Measurements from ENCODE around the gene TRIM15. TPM values are rescaled to one million over a fixed set of nuclear protein-coding genes. Genes with fewer than 3 reads are reported as not detected.

The TRIM15 gene
- total and polyA plus RNA-seq, 9 donors = 0.72 TPM; not detected in 8

DNA sequence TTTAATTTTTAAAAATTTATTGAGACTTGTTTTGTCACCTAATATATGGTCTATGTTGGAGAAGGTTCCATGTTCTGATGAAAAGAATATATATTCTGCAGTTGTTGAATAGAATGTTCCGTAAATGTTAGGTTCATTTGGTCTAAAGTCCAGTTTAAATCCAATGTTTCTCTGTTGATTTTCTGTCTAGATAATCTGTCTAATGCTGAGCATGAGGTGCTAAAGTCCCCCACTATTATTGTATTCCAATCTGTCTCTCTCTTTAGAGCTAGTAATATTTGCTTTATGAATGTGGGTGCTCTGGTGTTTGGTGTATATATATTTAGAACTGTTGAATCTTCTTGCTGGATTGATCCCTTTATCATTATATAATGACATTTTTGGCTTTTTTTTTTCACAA, 15.5 kb downstream of the TRIM15 start:
- Histone ChIP-seq H3K4me3 (no peak overlapping the region), H3K9me3 (no peaks in the 10 kb centered on the region), H3K4me1 (ENCODE audit: insufficient read depth) (no peaks in the 10 kb centered on the region), H3K36me3 (no peaks in the 10 kb centered on the region), H3K27ac (no peak overlapping the region), H3K27me3 (no peaks in the 10 kb centered on the region)
- no peak for DNase-seq
- TF ChIP-seq EP300 (IDR thresholded peaks at IDR 0.05) = no peak
- TF ChIP-seq, protein P1, sequence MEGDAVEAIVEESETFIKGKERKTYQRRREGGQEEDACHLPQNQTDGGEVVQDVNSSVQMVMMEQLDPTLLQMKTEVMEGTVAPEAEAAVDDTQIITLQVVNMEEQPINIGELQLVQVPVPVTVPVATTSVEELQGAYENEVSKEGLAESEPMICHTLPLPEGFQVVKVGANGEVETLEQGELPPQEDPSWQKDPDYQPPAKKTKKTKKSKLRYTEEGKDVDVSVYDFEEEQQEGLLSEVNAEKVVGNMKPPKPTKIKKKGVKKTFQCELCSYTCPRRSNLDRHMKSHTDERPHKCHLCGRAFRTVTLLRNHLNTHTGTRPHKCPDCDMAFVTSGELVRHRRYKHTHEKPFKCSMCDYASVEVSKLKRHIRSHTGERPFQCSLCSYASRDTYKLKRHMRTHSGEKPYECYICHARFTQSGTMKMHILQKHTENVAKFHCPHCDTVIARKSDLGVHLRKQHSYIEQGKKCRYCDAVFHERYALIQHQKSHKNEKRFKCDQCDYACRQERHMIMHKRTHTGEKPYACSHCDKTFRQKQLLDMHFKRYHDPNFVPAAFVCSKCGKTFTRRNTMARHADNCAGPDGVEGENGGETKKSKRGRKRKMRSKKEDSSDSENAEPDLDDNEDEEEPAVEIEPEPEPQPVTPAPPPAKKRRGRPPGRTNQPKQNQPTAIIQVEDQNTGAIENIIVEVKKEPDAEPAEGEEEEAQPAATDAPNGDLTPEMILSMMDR (IDR thresholded peaks at IDR 0.05) = no peak
- TF ChIP-seq POLR2A (IDR thresholded peaks at IDR 0.05) = no peak
- WGBS, 3 donors = 39 to 94% (median 94%) methylated on average over 1 of the region's 1 CpG
- intact Hi-C loops (cut with DNase I) = no loop called here

DNA sequence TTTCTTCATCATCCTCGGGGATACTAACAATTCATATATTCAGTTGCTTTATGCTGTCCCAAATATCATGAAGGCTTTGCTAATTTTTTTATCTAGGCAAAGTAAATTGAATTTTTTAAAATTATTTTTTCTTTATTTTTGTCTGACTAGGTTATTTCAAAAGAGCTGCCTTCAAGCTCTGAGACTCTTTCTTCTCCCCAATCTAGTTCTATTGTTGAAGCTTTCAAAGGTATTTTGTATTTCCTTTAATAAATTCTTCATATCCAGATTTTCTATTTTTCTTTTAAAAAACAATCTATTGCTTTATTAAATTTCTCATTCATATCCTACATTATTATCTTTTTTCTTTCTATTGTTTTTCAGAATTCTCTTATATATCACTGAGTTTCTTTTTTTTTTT, 16.8 kb downstream of the TRIM15 start:
- Histone ChIP-seq H3K27ac (no peak overlapping the region), H3K4me1 (ENCODE audit: insufficient read depth) (no peaks in the 10 kb centered on the region), H3K36me3 (no peaks in the 10 kb centered on the region), H3K9me3 (no peaks in the 10 kb centered on the region), H3K4me3 (no peak overlapping the region), H3K27me3 (no peaks in the 10 kb centered on the region)
- intact Hi-C loops (cut with DNase I) = no loop called here
- no peak for TF ChIP-seq EP300 (IDR thresholded peaks at IDR 0.05)
- no peak for TF ChIP-seq POLR2A (IDR thresholded peaks at IDR 0.05)
- TF ChIP-seq, protein P1 (IDR thresholded peaks at IDR 0.05) = no peak
- WGBS, 3 donors = 87 to 94% (median 90%) methylated on average over 1 of the region's 1 CpG
- DNase-seq = no peak

DNA sequence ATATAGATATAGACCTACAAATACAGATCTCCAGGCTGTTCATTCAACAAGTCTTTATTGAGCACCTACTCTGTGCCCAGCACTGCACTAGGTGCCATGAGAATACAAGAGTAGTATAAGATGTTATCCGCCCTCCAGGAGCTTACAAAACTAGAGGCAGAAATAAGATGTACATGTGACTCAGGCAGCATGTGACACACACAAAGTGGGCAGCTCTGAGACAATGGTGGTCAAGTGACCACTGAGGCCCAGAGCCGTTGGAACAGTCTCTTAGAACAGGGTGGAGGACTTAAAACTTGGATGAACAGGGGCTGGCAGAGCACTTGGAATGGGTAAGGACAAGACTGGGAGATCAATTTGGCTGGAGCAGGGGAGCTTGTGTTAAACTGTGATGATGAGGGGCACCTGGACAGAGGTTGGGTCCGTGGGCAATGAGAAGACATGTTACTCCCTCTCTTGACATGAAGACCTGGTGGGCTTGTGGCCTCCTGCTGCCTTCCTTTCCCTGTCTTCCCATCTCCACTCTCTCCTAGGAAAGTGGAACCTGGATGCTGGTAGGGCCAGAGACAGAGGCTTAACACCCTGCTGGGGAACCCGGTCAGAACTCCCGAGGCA, 21.2 kb downstream of the TRIM15 start:
- TF ChIP-seq POLR2A (IDR thresholded peaks at IDR 0.05) = no peak
- no peak for TF ChIP-seq EP300 (IDR thresholded peaks at IDR 0.05)
- TF ChIP-seq, protein P1 (IDR thresholded peaks at IDR 0.05) = no peak
- intact Hi-C loops (cut with DNase I) = no loop called here
- Histone ChIP-seq H3K27ac (no peak overlapping the region), H3K4me1 (ENCODE audit: insufficient read depth) (no peaks in the 10 kb centered on the region), H3K27me3 (no peaks in the 10 kb centered on the region), H3K4me3 (no peak overlapping the region), H3K36me3 (no peaks in the 10 kb centered on the region), H3K9me3 (no peaks in the 10 kb centered on the region)
- DNase-seq = no peak
- WGBS, 3 donors = 88 to 93% (median 92%) methylated on average over 5 of the region's 5 CpGs

DNA sequence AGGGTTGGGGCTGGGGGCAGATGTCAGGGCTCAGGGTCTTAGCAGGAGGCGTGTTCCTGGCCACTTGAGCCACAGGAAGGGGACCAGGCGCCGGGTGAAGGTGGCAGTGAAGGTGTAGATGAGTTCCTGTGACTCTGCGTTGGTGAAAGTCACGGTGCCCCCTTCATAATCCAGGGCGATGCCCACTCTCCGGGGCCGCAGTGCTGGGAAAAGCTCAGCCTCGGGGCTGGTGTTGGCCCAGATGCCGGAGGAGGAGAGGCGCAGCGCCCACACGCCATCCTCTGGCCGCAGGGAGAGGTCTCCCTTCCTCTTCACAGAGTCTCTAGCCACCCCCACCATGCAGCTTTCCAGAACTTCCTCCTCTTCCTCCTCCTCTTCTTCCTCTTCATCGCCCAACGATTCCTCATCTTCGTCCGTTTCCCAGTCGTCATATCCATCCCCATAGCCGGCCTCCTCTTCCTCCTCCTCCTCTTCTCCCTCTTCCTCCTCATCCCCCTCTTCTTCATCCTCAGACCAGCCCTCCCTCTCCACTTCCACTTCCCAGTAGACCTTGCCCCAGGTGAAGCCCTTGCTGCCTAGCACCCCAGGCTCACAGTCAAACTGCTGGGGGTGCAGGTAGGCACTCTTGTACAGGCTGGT, 22.6 kb downstream of the TRIM15 start:
- no peak for DNase-seq
- Histone ChIP-seq H3K4me3 (no peak overlapping the region), H3K27ac (no peak overlapping the region), H3K36me3 (no peaks in the 10 kb centered on the region), H3K9me3 (no peaks in the 10 kb centered on the region), H3K27me3 (no peaks in the 10 kb centered on the region), H3K4me1 (ENCODE audit: insufficient read depth) (no peaks in the 10 kb centered on the region)
- TF ChIP-seq, protein P1 (IDR thresholded peaks at IDR 0.05) = no peak
- TF ChIP-seq EP300 (IDR thresholded peaks at IDR 0.05) (no peak), POLR2A (IDR thresholded peaks at IDR 0.05) (no peak)
- intact Hi-C loops (cut with DNase I) = no loop called here
- 93 to 94% (median 93%) methylated on average over 20 of the region's 20 CpGs for WGBS, 3 donors

Measured in ovary (tissue), 9 donors.